Stimulated activated CD4-positive, alpha-beta T cell treated with anti-CD3 and anti-CD28 coated beads, Interleukin-1b, Interleukin-23, amount 100 ng/mL, for 1 hour (primary cell): Measurements from ENCODE around the gene CREB1.
"Not testable (repeated sequence)": the region's sequence is repeated elsewhere in the genome, so short reads cannot be mapped to it uniquely, and the experiment has no call there.

Experiments used
- DNase-seq, 2 donors: peaks; one replicate each; pipeline ENCODE4 v3.0.0-alpha.2; 2020; ENCODE audit warnings: low read depth in 2 of 2

Gene CREB1

DNA sequence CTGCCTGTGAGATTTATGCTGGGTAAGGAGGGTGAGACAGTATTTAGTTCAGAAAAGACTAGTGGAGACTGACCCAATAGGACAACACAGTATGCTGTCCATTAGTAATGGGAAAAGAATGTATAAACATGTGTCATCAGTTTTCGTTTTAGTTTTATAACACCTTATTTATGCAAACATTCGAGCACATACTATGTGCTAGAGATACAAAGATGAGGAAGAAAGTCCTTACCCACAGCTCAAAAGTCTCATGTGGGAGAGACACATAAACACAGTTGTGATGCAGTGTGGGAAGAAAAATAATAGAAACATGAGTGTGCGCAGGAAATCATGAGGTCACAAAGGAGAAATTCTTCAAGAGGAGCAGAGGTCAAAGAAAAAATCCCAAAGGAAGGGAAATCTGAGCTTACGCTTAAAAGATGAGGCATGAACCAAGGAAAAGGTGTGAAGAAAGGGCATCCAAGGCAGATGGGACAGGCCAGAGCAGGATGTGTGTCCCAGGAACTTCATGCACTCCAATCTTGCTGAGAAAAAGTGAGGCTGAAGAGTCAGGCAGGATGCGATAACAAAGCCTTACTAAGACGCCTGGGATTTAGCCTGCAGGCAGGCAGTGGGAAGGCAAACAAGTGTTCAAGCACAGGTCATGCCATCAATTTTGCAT is 87.4 kb downstream of the CREB1 start:
- no peak for DNase-seq

- no peak for DNase-seq
These were observed 90.0 kb downstream of the CREB1 start for GRCh38 chr2:207619764-207620203.

DNA sequence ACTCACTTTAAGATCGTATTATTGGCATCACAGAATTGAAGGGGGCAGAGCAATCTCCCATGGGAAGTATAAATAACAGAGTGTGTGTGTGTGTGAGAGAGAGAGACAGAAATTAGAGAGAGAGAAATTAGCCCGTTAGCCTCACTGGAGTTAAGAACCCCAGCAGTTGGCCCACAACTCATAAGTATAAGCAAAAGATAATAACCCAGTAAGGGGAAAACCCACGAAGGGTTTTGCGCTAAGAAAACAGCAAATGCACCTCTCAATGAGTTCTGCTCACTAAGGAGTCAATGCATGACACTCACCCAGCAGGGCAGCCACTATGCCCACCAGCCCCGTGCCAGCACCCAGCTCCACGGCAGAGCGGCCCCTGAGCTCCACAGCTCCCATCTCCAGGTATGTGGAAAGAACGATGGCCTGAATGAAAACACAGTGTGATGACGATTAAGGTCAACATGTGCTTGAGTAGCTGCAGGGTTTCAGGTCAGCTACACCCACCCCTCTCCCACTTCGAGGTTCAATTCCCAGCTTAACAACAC is 91.8 kb downstream of the CREB1 start:
- no peak for DNase-seq

GRCh38 chr2:207624185-207625013 is 94.6 kb downstream of the CREB1 start:
- peak in 1 of 2 donors; percentile 32 for DNase-seq

DNA sequence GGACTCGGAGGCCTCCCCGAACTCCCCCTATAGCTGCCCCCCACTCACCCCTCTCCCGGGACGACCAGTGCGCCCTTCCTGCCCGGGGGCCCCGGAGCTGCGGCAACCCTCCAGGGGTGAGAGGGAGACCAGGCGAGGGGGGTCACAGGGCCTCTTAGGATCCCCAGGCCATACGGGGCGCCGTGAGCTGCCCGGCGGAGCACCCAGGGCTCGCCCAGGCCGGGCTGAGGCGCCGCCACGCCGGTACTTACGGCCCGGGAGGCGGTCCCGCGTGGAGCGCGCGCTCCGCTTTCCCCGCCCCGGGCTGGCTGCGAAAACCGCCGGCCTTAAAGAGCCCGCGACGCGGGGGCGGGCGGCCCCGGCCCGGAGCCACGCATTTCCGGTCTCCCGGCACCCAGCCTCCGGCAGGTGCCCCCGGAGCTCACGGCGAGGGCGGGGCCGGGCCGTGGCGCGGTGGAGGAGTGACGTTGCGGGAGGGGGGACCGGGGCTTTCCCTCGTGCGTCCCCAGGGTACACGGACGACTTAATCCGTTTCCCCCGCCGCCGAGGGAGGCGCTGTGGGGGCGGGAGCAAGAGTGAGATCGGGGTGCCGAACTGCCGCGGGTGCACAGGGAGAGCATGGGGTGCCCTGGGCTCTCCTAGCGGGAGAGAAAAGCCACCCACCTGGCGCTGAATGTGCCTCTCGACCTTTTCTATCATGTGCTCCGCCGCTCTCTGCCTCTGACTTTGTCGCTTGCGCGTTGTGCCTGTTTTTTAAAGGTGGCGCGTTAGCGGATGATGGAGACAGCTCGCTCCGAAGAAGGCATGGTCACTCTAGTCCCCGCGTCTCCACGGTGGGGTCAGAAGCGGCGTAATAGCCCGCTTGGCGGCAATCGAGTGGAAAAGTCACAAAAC is 95.5 kb downstream of the CREB1 start, which contains the start of gene METTL21A:
METTL21A (minus strand) TSS at position 381 of the 894 bp plus-strand sequence. CDS start 1,019 bp downstream, outside the sequence.
- DNase-seq = peak; percentile 88 to 89

DNA sequence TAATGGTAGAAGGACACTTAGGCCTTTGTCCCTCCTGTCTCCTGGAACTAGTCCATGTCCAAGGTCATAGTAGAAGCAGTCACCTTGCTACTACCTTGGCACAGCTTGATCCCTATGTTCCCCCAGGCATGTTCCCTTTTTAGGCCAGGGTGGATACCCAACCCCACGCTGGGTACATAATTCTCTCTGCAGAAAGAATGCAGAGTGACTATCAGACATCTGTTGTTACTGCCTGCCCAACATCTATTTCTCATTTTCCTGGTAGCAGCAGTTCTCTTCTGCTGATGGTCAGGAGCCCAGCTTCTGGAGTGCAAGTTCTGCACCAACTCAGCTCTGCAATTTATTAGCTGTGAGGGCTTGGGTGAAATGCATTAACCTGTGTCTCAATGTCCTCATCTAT is 99.8 kb downstream of the CREB1 start:
- DNase-seq = no peak

- no peak for DNase-seq
These were observed 100.7 kb downstream of the CREB1 start for GRCh38 chr2:207630491-207630890.

GRCh38 chr2:207632575-207633493 is 103.1 kb downstream of the CREB1 start:
- no peak for DNase-seq

GRCh38 chr2:207633686-207634085 is 103.9 kb downstream of the CREB1 start:
- no peak for DNase-seq

DNA sequence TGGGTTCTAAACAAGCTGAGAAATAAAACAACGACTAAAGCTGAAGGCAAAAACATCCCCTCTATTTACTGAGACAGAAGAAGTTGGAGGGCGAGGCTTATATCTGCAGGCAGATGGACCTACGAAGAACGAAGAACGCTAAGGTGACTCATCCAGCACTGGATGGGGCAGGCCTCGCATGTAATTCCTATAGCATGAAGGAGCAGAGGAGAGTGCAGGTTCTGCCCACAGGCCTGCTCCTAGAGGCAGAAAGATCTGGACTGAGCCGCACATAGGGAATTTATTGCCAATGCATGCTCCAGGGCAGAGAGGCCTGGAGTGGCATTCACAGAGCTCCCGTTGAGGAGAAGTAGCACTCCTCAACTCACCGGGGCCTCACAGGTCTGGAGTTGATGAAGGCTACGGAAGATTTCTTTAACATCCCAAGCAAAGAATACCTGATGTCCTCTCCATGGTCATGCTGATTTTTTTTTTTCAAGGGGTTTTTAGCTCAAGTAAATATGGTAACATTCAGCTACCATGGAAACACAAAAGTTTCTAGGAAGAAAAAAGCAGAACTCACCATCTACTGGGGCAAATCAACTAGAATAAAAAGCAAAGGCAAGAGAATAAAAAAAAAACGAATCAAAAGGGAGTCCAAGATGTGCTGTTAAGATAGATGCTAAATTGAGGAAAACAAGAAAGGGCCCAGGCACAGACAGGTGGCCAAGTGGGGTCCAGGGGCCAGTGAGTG is 105.9 kb downstream of the CREB1 start:
- DNase-seq = no peak

DNA sequence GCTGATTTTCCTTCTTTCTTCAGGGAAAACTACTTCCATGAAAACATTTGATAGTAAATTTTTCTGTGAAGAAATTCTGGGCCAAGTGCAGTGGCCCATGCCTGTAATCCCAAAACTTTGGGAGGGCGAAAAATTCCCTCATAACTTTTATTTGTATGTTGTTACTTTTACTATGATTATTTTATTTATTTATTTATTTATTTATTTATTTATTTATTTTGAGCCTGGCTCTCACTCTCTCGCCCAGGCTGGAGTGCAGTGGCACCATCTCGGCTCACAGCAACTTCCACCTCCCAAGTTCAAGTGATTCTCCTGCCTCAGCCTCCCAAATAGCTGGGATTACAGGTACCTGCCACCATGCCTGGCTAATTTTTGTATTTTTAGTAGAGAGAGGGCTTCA is 109.5 kb downstream of the CREB1 start:
- DNase-seq = not testable (repeated sequence)

- DNase-seq = no peak
These were observed 110.4 kb downstream of the CREB1 start for GRCh38 chr2:207640160-207640559.

DNA sequence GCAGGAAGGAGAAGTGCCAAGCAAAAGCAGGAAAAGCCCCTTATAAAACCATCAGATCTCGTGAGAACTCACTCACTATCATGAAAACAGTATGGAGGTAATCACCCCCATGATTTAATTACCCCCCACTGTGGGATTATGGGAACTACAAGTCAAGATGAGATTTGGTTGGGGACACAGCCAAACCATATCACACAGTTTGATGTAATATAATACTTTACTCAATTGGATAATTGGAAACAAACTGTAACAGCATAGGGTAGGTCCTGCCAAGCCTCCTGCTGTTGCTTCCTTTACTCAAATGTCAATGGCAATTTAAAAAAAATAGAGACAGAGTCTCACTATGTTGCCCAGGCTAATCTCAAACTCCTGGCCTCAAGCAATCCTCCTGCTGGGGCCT is 110.9 kb downstream of the CREB1 start:
- no peak for DNase-seq

GRCh38 chr2:207643892-207644291 is 114.1 kb downstream of the CREB1 start:
- DNase-seq = no peak

GRCh38 chr2:207646582-207646981 is 116.8 kb downstream of the CREB1 start:
- not testable (repeated sequence) for DNase-seq
